MM.1S (cell line): Measurements from ENCODE around the gene CAMSAP1.
"Not testable (repeated sequence)": the region's sequence is repeated elsewhere in the genome, so short reads cannot be mapped to it uniquely, and the experiment has no call there.

Experiments
- DNase-seq: peaks from one replicate; pipeline ENCODE4 v3.0.0-alpha.2; 2015
- H2AFZ ChIP-seq: fragments of 300-600 bp; sonication (generic); 2 replicates; pipeline ENCODE4 v1.6.0; 2016; ENCODE audit warnings: antibody characterized with exemption, low read length
- H3F3A ChIP-seq: fragments of 300-600 bp; sonication (generic); 2 replicates; pipeline ENCODE4 v1.6.1; 2016; ENCODE audit warnings: mild to moderate bottlenecking, antibody characterized with exemption, low read length, moderate library complexity, mixed read lengths; ENCODE audit not compliant: insufficient read depth
- H3K27ac ChIP-seq: fragments of 300-600 bp; sonication (generic); 2 replicates; pipeline ENCODE4 v1.5.1; 2016; ENCODE audit warnings: mild to moderate bottlenecking, low read length
- H3K27me3 ChIP-seq: fragments of 300-600 bp; sonication (generic); replicated peaks from 2 replicates; pipeline ENCODE4 v1.6.0; 2016; ENCODE audit warnings: low read length; ENCODE audit not compliant: insufficient read depth
- H3K36me3 ChIP-seq: fragments of 300-600 bp; sonication (generic); replicated peaks from 2 replicates; pipeline ENCODE4 v1.6.1; 2016; ENCODE audit warnings: mild to moderate bottlenecking, low read length, mixed read lengths; ENCODE audit not compliant: insufficient read depth
- H3K4me1 ChIP-seq: fragments of 300-600 bp; sonication (generic); 2 replicates; pipeline ENCODE4 v1.6.1; 2016; ENCODE audit warnings: low read length, mixed read lengths
- H3K4me2 ChIP-seq: fragments of 300-600 bp; sonication (generic); 2 replicates; pipeline ENCODE4 v1.6.0; 2016; ENCODE audit warnings: low read depth, low read length
- H3K4me3 ChIP-seq: fragments of 300-600 bp; sonication (generic); 2 replicates; pipeline ENCODE4 v1.5.1; 2016; ENCODE audit warnings: low read length, mixed read lengths
- H3K79me2 ChIP-seq: fragments of 300-600 bp; sonication (generic); 2 replicates; pipeline ENCODE4 v1.6.1; 2016; ENCODE audit warnings: mixed run types, low read length, mixed read lengths
- H3K9ac ChIP-seq: fragments of 300-600 bp; sonication (generic); 2 replicates; pipeline ENCODE4 v1.6.1; 2016; ENCODE audit warnings: low read length, mixed read lengths
- H3K9me2 ChIP-seq: fragments of 300-600 bp; sonication (generic); replicated peaks from 2 replicates; pipeline ENCODE4 v1.6.1; 2016; ENCODE audit warnings: mild to moderate bottlenecking, low read length, mixed read lengths; ENCODE audit not compliant: insufficient read depth
- H3K9me3 ChIP-seq: fragments of 300-600 bp; sonication (generic); replicated peaks from 2 replicates; pipeline ENCODE4 v1.6.1; 2016; ENCODE audit warnings: mild to moderate bottlenecking, low read length, mixed read lengths; ENCODE audit not compliant: insufficient read depth
- H4K20me1 ChIP-seq: fragments of 300-600 bp; sonication (generic); 2 replicates; pipeline ENCODE4 v1.6.1; 2016; ENCODE audit warnings: mild to moderate bottlenecking, low read length, moderate library complexity, mixed read lengths; ENCODE audit not compliant: insufficient read depth
- EZH2 ChIP-seq: fragments of 300-600 bp; sonication (generic); optimal IDR thresholded peaks from 2 replicates; pipeline ENCODE3; 2017; ENCODE audit warnings: low read depth, mild to moderate bottlenecking, antibody characterized with exemption, low read length, mixed read lengths
- EZH2phosphoT487 ChIP-seq: fragments of 300-600 bp; sonication (generic); IDR thresholded peaks from 2 replicates; pipeline ENCODE4 v1.6.1; 2018; ENCODE audit warnings: antibody characterized with exemption, low read length
- TF ChIP-seq, protein P1 (sequence below): fragments of 300-600 bp; sonication (generic); IDR thresholded peaks from 2 replicates; pipeline ENCODE4 v1.5.1; 2016; ENCODE audit warnings: antibody characterized with exemption, low read length, mixed read lengths

The CAMSAP1 gene

DNA sequence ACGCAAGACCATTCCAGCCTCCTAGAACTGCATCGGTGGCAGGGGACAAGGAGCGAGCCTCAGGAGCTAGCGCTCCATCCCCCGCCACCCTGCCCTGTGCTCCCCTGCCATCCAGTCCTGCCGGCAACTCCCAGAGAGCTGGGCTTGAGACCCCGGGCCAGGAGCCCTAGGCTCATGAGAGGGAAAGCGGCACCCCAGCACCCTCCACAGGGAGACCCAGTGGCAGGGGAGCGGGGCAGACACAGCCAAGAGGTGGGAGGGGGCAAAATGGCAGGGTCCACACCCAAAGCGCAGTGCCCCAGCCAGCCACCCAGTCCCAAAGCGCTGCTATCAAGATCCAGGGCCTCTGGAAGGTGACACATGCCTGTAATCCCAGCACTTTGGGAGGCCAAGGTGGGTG is 41.1 kb upstream of the CAMSAP1 start:
- DNase-seq: no peak
- Histone ChIP-seq H3K9me3 (no peaks in the 10 kb centered on the region), H3K4me1 (no peaks in the 10 kb centered on the region), H3F3A (no peaks in the 10 kb centered on the region), H3K9me2 (no peaks in the 10 kb centered on the region), H2AFZ (no peak overlapping the region), H3K9ac (no peak overlapping the region), H3K4me3 (no peak overlapping the region), H3K4me2 (no peak overlapping the region), H4K20me1 (no peaks in the 10 kb centered on the region), H3K36me3 (peaks cover 4% of the 10 kb centered on the region), H3K27ac (no peak overlapping the region), H3K79me2 (0 out of 2 replicates have a peak, but pooled peaks cover 4% of the 10 kb centered on the region), H3K27me3 (no peaks in the 10 kb centered on the region)
- TF ChIP-seq EZH2phosphoT487: no peak
- no peak for TF ChIP-seq EZH2
- TF ChIP-seq, protein P1, sequence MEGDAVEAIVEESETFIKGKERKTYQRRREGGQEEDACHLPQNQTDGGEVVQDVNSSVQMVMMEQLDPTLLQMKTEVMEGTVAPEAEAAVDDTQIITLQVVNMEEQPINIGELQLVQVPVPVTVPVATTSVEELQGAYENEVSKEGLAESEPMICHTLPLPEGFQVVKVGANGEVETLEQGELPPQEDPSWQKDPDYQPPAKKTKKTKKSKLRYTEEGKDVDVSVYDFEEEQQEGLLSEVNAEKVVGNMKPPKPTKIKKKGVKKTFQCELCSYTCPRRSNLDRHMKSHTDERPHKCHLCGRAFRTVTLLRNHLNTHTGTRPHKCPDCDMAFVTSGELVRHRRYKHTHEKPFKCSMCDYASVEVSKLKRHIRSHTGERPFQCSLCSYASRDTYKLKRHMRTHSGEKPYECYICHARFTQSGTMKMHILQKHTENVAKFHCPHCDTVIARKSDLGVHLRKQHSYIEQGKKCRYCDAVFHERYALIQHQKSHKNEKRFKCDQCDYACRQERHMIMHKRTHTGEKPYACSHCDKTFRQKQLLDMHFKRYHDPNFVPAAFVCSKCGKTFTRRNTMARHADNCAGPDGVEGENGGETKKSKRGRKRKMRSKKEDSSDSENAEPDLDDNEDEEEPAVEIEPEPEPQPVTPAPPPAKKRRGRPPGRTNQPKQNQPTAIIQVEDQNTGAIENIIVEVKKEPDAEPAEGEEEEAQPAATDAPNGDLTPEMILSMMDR: no peak

DNA sequence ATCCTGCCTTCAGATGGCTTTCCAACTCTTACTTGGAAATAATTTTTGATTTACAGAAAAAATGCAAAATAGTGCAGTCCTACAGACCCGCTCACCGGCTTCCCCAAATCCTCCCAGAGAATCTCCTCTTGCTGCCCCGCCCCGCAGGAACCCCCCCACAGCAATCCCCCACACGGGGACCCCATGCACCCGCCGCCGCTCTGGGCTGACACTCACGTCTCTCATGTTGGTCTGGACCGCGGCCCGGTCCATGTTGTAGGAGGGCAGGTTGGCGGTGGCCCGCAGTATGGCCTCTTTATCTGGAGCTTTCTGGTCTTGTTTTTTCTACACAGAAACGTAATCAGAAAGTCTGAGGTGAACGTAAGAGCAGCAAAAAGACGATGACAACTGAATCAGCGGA is 40.2 kb upstream of the CAMSAP1 start:
- Histone ChIP-seq H3K9me2 (no peaks in the 10 kb centered on the region), H3K9ac (no peak overlapping the region), H3K4me1 (no peaks in the 10 kb centered on the region), H3K4me2 (no peak overlapping the region), H2AFZ (no peak overlapping the region), H3F3A (no peaks in the 10 kb centered on the region), H3K79me2 (0 out of 2 replicates have a peak, but pooled peaks cover 4% of the 10 kb centered on the region), H3K27ac (no peak overlapping the region), H4K20me1 (no peaks in the 10 kb centered on the region), H3K36me3 (peaks cover 4% of the 10 kb centered on the region), H3K9me3 (no peaks in the 10 kb centered on the region), H3K4me3 (no peak overlapping the region), H3K27me3 (no peaks in the 10 kb centered on the region)
- no peak for DNase-seq
- TF ChIP-seq EZH2: no peak
- TF ChIP-seq, protein P1: no peak
- TF ChIP-seq EZH2phosphoT487: no peak

DNA sequence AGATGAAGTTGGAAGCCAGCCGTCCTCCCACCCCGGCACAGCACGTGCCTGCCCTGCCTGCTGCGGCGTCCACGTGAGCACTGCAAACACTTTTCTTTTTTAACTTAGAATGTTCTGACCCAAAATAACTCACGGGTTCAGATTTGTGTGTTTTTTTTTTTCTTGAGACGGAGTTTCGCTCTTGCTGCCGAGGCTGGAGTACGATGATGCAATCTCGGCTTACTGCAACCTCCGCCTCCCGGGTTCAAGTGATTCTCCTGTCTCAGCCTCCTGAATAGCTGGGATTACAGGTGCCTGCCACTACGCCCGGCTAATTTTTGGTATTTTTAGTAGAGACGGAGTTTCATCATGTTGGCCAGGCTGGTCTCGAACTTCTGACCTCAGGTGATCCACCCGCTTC is 39.8 kb upstream of the CAMSAP1 start:
- not testable (repeated sequence) for H3K27ac ChIP-seq

DNA sequence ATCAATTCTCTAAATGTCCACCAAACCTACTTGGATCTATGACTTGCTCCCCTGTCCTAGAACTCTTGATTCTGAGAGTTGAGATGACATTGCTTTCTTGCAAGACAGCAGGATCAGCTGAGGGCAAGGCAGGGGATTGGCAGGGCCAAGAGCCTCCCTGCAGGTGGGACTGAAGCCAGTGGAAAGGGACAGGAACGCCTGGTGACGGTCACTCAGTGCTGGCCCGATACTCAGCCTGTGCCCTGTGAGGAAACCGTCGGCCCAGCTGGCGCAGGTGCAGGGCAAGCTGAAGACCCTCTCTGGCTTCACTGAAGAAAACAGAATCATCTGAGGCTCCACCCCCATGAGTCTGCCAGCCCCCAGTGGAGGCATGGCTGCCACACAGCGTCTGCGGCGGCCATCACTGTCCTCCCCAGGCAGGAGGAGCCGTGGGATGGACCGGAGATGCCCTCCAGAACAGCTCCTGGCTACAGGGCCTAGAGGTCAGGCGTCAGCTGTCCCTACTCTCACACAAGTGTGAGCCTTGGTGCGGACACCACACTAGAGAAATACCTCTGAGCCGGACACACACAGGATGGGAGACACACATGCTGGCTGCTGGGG is 39.1 kb upstream of the CAMSAP1 start:
- H3K36me3 ChIP-seq: peaks cover 4% of the 10 kb centered on the region; the same call in 1 of the 2 replicates
- no peak overlapping the region for H3K27ac ChIP-seq
- H3K79me2 ChIP-seq: 0 out of 2 replicates have a peak, but pooled peaks cover 4% of the 10 kb centered on the region
- DNase-seq: no peak
- H3K4me1 ChIP-seq: no peaks in the 10 kb centered on the region
- no peaks in the 10 kb centered on the region for H3K9me2 ChIP-seq
- H3K9ac ChIP-seq: no peak overlapping the region
- H3K4me3 ChIP-seq: no peak overlapping the region
- no peak overlapping the region for H2AFZ ChIP-seq
- H3K4me2 ChIP-seq: no peak overlapping the region
- no peaks in the 10 kb centered on the region for H3K27me3 ChIP-seq
- no peak for TF ChIP-seq EZH2phosphoT487
- TF ChIP-seq, protein P1: no peak
- TF ChIP-seq EZH2: no peak
- no peaks in the 10 kb centered on the region for H3F3A ChIP-seq
- H3K9me3 ChIP-seq: no peaks in the 10 kb centered on the region
- no peaks in the 10 kb centered on the region for H4K20me1 ChIP-seq

More for the DNA sequence above, 39.8 kb upstream of the CAMSAP1 start:
- not testable (repeated sequence) for H3K79me2 ChIP-seq, H3K4me2 ChIP-seq, H2AFZ ChIP-seq, H3K9ac ChIP-seq, H3K9me2 ChIP-seq, H3F3A ChIP-seq, H3K36me3 ChIP-seq, DNase-seq, H3K27me3 ChIP-seq, H3K9me3 ChIP-seq, H4K20me1 ChIP-seq, H3K4me1 ChIP-seq, H3K4me3 ChIP-seq
